COLO829 (cell line): ENCODE measurements around the gene ERC2.

Experiments used
- DNase-seq: peaks from one replicate; pipeline ENCODE4 v3.0.0; 2012; ENCODE audit warnings: low spot score

The ERC2 gene

GRCh38 chr3:55584030-55584429 lies 884.2 kb downstream of the ERC2 start:
- no peak for DNase-seq

- no peak for DNase-seq
Observed at GRCh38 chr3:55583475-55583874, 884.8 kb downstream of the ERC2 start.

- no peak for DNase-seq
Observed at GRCh38 chr3:55579496-55579895, 888.8 kb downstream of the ERC2 start.

- no peak for DNase-seq
Observed at GRCh38 chr3:55576621-55577388, 891.5 kb downstream of the ERC2 start.

GRCh38 chr3:55574671-55575070 lies 893.6 kb downstream of the ERC2 start:
- DNase-seq = no peak

- no peak for DNase-seq
Observed at GRCh38 chr3:55572816-55573215, 895.5 kb downstream of the ERC2 start.

- no peak for DNase-seq
Observed at GRCh38 chr3:55571913-55572312, 896.4 kb downstream of the ERC2 start.

- DNase-seq = no peak
Observed at GRCh38 chr3:55571216-55571813, 897.0 kb downstream of the ERC2 start.

GRCh38 chr3:55570271-55570711 lies 898.0 kb downstream of the ERC2 start:
- no peak for DNase-seq

GRCh38 chr3:55569033-55569599 lies 899.2 kb downstream of the ERC2 start:
- no peak for DNase-seq

GRCh38 chr3:55567615-55568014 lies 900.7 kb downstream of the ERC2 start:
- no peak for DNase-seq

GRCh38 chr3:55567121-55567520 lies 901.1 kb downstream of the ERC2 start:
- DNase-seq = no peak

GRCh38 chr3:55565521-55565920 lies 902.7 kb downstream of the ERC2 start:
- DNase-seq = no peak

- no peak for DNase-seq
Observed at GRCh38 chr3:55564726-55565125, 903.5 kb downstream of the ERC2 start.

- DNase-seq = no peak
Observed at GRCh38 chr3:55562700-55563099, 905.6 kb downstream of the ERC2 start.

- DNase-seq = no peak
Observed at GRCh38 chr3:55559500-55560423, 908.5 kb downstream of the ERC2 start.

GRCh38 chr3:55558316-55558715 lies 910.0 kb downstream of the ERC2 start:
- no peak for DNase-seq

GRCh38 chr3:55557549-55557948 lies 910.7 kb downstream of the ERC2 start:
- no peak for DNase-seq

- no peak for DNase-seq
Observed at GRCh38 chr3:55556619-55557537, 911.4 kb downstream of the ERC2 start.

- DNase-seq = no peak
Observed at GRCh38 chr3:55555873-55556618, 912.2 kb downstream of the ERC2 start.
